Transverse colon (tissue), 4 donors: ENCODE results near the gene NAALADL2. TPM values are rescaled to one million over a fixed set of nuclear protein-coding genes. Genes with fewer than 3 reads are reported as not detected.
"Not testable (repeated sequence)": the region's sequence is repeated elsewhere in the genome, so short reads cannot be mapped to it uniquely, and the experiment has no call there.

Experiments used
- DNase-seq: peaks from one replicate; pipeline ENCODE4 v3.0.0-alpha.2; 2019
- H3K27ac ChIP-seq, 4 donors: fragments of 200-600 bp; sonication (generic); 2 replicates each; pipeline ENCODE4 v1.5.1; 2016 to 2018; ENCODE audit warnings: inconsistent platforms in 4 of 4
- H3K27me3 ChIP-seq: fragments of 200-600 bp; sonication (generic); 2 replicates; pipeline ENCODE4 v1.5.1; 2017; ENCODE audit warnings: inconsistent platforms
- H3K36me3 ChIP-seq, 4 donors: fragments of 200-600 bp; sonication (generic); 2 replicates each; pipeline ENCODE4 v1.5.1; 2017 to 2019; ENCODE audit warnings: inconsistent platforms in 4 of 4
- H3K4me1 ChIP-seq, 4 donors: fragments of 200-600 bp; sonication (generic); 2 replicates each; pipeline ENCODE4 v1.5.1; 2017 to 2020; ENCODE audit warnings: inconsistent platforms in 4 of 4
- H3K4me3 ChIP-seq, 4 donors: fragments of 200-600 bp; sonication (generic); 1 replicate in 1 of 4; 2 replicates in 3 of 4; pipeline versions ENCODE4 v1.5.1 to v1.6.1; 2017 to 2019; ENCODE audit warnings: inconsistent platforms in 4 of 4
- H3K9me3 ChIP-seq, 2 donors: fragments of 200-600 bp; sonication (generic); 2 replicates each; pipeline ENCODE4 v1.5.1; 2017 to 2019; ENCODE audit warnings: inconsistent platforms in 2 of 2
- CTCF ChIP-seq, 5 experiments: fragments of 200-600 bp in 3 of 5; fragments of 450-650 bp in 2 of 5; sonication (generic) in 3 of 5; IDR thresholded peaks; 1 replicate in 2 of 5; 2 replicates in 3 of 5; pipeline ENCODE4 v1.5.1; 2016 to 2017; ENCODE audit warnings: antibody characterized with exemption in 5 of 5, inconsistent platforms in 3 of 5, mild to moderate bottlenecking in 2 of 5, moderate library complexity in 1 of 5
- EP300 ChIP-seq: sonication (generic); formaldehyde crosslinking; IDR thresholded peaks from one replicate; pipeline ENCODE4 v1.6.1; 2017; ENCODE audit warnings: antibody characterized with exemption, low read depth
- POLR2A ChIP-seq: fragments of 450-650 bp; IDR thresholded peaks from one replicate; pipeline ENCODE4 v1.6.1; 2016; ENCODE audit warnings: antibody characterized with exemption, mild to moderate bottlenecking, moderate library complexity
- POLR2AphosphoS5 ChIP-seq, 3 donors: sonication (generic); formaldehyde crosslinking; IDR thresholded peaks; one replicate each; pipeline ENCODE4 v1.6.1; 2016; ENCODE audit warnings: antibody characterized with exemption in 3 of 3
- WGBS, 2 donors: methylation state at CpG; one replicate each; pipeline ENCODE4 v1.1.5; 2018; ENCODE audit warnings: low coverage in 1 of 2; 5-methylcytosine and 5-hydroxymethylcytosine counted together
- in situ Hi-C, 4 donors: fragments of 200-750 bp; cut with MboI; loops; one replicate each; pipeline versions ENCODE4 v1.15.0 to v1.15.1; 2017; ENCODE audit warnings: low sequenced_read_pairs in 3 of 4, low pct_ligation_motif_present in 1 of 4, low pct_unique_long_range_greater_than_20kb in 1 of 4
- intact Hi-C: fragments of 100-400 bp; cut with DNase I; formaldehyde crosslinking; loops from one replicate; pipeline ENCODE4 v1.15.1; 2023; ENCODE audit warnings: low total_unique reads
- total RNA-seq, 4 donors: library from RNA; depleted of rRNA; stranded (reverse); fragments of >200 nt; gene quantifications; one replicate each; pipeline ENCODE4 v1.1.0, GENCODE V29; 2016

NAALADL2 gene
- total RNA-seq, 4 donors from 2014 or later, result 10.1 to 22.7 (median 15.1) TPM

- Histone ChIP-seq H3K9me3 (no peaks in the 10 kb centered on the region), H3K27me3 (no peaks in the 10 kb centered on the region), H3K27ac (no peak overlapping the region), H3K4me1 (no peaks in the 10 kb centered on the region), H3K36me3 (no peaks in the 10 kb centered on the region), H3K4me3 (no peak overlapping the region)
- intact Hi-C loops, result no loop called here
- WGBS, 2 donors, result 77 to 87% methylated on average over 3 to 6 of the region's 6 CpGs
- TF ChIP-seq POLR2AphosphoS5 (IDR thresholded peaks at IDR 0.05) (no peak), CTCF (IDR thresholded peaks at IDR 0.05) (no peak), EP300 (no peak), POLR2A (no peak)
- no peak for DNase-seq
- in situ Hi-C loops, result no loop called here
Measured at GRCh38 chr3:175447521-175447920, 588.4 kb downstream of the NAALADL2 start.

- Histone ChIP-seq H3K4me3 (no peak overlapping the region), H3K36me3 (no peaks in the 10 kb centered on the region), H3K27ac (no peak overlapping the region), H3K9me3 (no peaks in the 10 kb centered on the region), H3K27me3 (no peaks in the 10 kb centered on the region), H3K4me1 (no peaks in the 10 kb centered on the region)
- no peak for DNase-seq
- no peak for TF ChIP-seq EP300
- TF ChIP-seq POLR2A, result no peak
- no peak for TF ChIP-seq POLR2AphosphoS5 (IDR thresholded peaks at IDR 0.05)
- no peak for TF ChIP-seq CTCF (IDR thresholded peaks at IDR 0.05)
- in situ Hi-C loops, result no loop called here
- WGBS, 2 donors, result 90 to 91% methylated on average over 3 of the region's 3 CpGs
- intact Hi-C loops, result no loop called here
Measured at GRCh38 chr3:175453361-175453760, 594.2 kb downstream of the NAALADL2 start.

- no peak overlapping the region for H3K27ac ChIP-seq
- no peaks in the 10 kb centered on the region for H3K9me3 ChIP-seq
- WGBS, 2 donors, result 86 to 94% methylated on average over 2 of the region's 2 CpGs
- no peaks in the 10 kb centered on the region for H3K27me3 ChIP-seq
- TF ChIP-seq POLR2AphosphoS5 (IDR thresholded peaks at IDR 0.05) (no peak), CTCF (IDR thresholded peaks at IDR 0.05) (no peak), POLR2A (no peak), EP300 (no peak)
- H3K36me3 ChIP-seq, result no peaks in the 10 kb centered on the region
- in situ Hi-C loops (no loop called here), intact Hi-C loops (no loop called here)
- no peak overlapping the region for H3K4me3 ChIP-seq
- H3K4me1 ChIP-seq, result no peaks in the 10 kb centered on the region
- no peak for DNase-seq
Measured at GRCh38 chr3:175456466-175456865, 597.3 kb downstream of the NAALADL2 start.

- Histone ChIP-seq H3K27me3 (no peaks in the 10 kb centered on the region), H3K4me3 (no peak overlapping the region), H3K27ac (no peak overlapping the region), H3K9me3 (no peaks in the 10 kb centered on the region), H3K36me3 (no peaks in the 10 kb centered on the region), H3K4me1 (no peaks in the 10 kb centered on the region)
- WGBS, 2 donors, result 91 to 97% methylated on average over 2 of the region's 2 CpGs
- TF ChIP-seq CTCF (IDR thresholded peaks at IDR 0.05) (no peak), EP300 (no peak), POLR2AphosphoS5 (IDR thresholded peaks at IDR 0.05) (no peak), POLR2A (no peak)
- in situ Hi-C loops (no loop called here), intact Hi-C loops (no loop called here)
- no peak for DNase-seq
Measured at GRCh38 chr3:175457301-175457700, 598.2 kb downstream of the NAALADL2 start.

- in situ Hi-C loops, intact Hi-C loops: not testable (repeated sequence)
Measured at GRCh38 chr3:175460849-175461399, 601.8 kb downstream of the NAALADL2 start.

More at GRCh38 chr3:175460849-175461399, 601.8 kb downstream of the NAALADL2 start:
- not testable (repeated sequence) for DNase-seq, H3K9me3 ChIP-seq, H3K4me1 ChIP-seq, H3K27me3 ChIP-seq, H3K4me3 ChIP-seq, H3K27ac ChIP-seq, H3K36me3 ChIP-seq
- 77 to 80% methylated on average over 1 to 4 of the region's 4 CpGs for WGBS, 2 donors
